Measurements from ENCODE around the gene RBCK1.
"Not testable (repeated sequence)": the region's sequence is repeated elsewhere in the genome, so short reads cannot be mapped to it uniquely, and the experiment has no call there.

RBCK1 gene

GRCh38 chr20:375265-375889, 32.7 kb upstream of the RBCK1 start:
- DNase-seq (ENCODE audit: extremely low read depth in 1 of 2, low read depth in 1 of 2) = no peak

GRCh38 chr20:376089-376488, 32.0 kb upstream of the RBCK1 start:
- DNase-seq (ENCODE audit: extremely low read depth in 1 of 2, low read depth in 1 of 2) = no peak

GRCh38 chr20:376750-377149, 31.3 kb upstream of the RBCK1 start:
- DNase-seq (ENCODE audit: extremely low read depth in 1 of 2, low read depth in 1 of 2) = no peak

GRCh38 chr20:377578-377977, 30.5 kb upstream of the RBCK1 start:
- DNase-seq (ENCODE audit: extremely low read depth in 1 of 2, low read depth in 1 of 2) = not testable (repeated sequence)

GRCh38 chr20:378961-379336, 29.1 kb upstream of the RBCK1 start:
- DNase-seq (ENCODE audit: extremely low read depth in 1 of 2, low read depth in 1 of 2) = no peak

- peak; percentile 52 to 53 for DNase-seq (ENCODE audit: extremely low read depth in 1 of 2, low read depth in 1 of 2)
Measured at GRCh38 chr20:380763-381580, 27.1 kb upstream of the RBCK1 start.

- DNase-seq (ENCODE audit: extremely low read depth in 1 of 2, low read depth in 1 of 2) = peak; percentile 70 to 75
Measured at GRCh38 chr20:381581-382290, 26.4 kb upstream of the RBCK1 start.

GRCh38 chr20:382291-383115, 25.6 kb upstream of the RBCK1 start:
- no peak for DNase-seq (ENCODE audit: extremely low read depth in 1 of 2, low read depth in 1 of 2)

GRCh38 chr20:383889-384288, 24.2 kb upstream of the RBCK1 start:
- DNase-seq (ENCODE audit: extremely low read depth in 1 of 2, low read depth in 1 of 2) = no peak

- no peak for DNase-seq (ENCODE audit: extremely low read depth in 1 of 2, low read depth in 1 of 2)
Measured at GRCh38 chr20:384723-385122, 23.4 kb upstream of the RBCK1 start.

GRCh38 chr20:385448-385847, 22.7 kb upstream of the RBCK1 start:
- no peak for DNase-seq (ENCODE audit: extremely low read depth in 1 of 2, low read depth in 1 of 2)

- not testable (repeated sequence) for DNase-seq (ENCODE audit: extremely low read depth in 1 of 2, low read depth in 1 of 2)
Measured at GRCh38 chr20:386634-387033, 21.5 kb upstream of the RBCK1 start.

- no peak for DNase-seq (ENCODE audit: extremely low read depth in 1 of 2, low read depth in 1 of 2)
Measured at GRCh38 chr20:387520-387919, 20.6 kb upstream of the RBCK1 start.

- no peak for DNase-seq (ENCODE audit: extremely low read depth in 1 of 2, low read depth in 1 of 2)
Measured at GRCh38 chr20:388034-388994, 19.8 kb upstream of the RBCK1 start.

GRCh38 chr20:389220-389619, 18.9 kb upstream of the RBCK1 start:
- DNase-seq (ENCODE audit: extremely low read depth in 1 of 2, low read depth in 1 of 2) = no peak

- no peak for DNase-seq (ENCODE audit: extremely low read depth in 1 of 2, low read depth in 1 of 2)
Measured at GRCh38 chr20:391041-391711, 16.9 kb upstream of the RBCK1 start.

GRCh38 chr20:393296-393695, 14.8 kb upstream of the RBCK1 start:
- DNase-seq (ENCODE audit: extremely low read depth in 1 of 2, low read depth in 1 of 2) = not testable (repeated sequence)

GRCh38 chr20:396252-396618, 11.9 kb upstream of the RBCK1 start:
- no peak for DNase-seq (ENCODE audit: extremely low read depth in 1 of 2, low read depth in 1 of 2)
